ENCODE measurements around the gene AKR1C8. TPM values are rescaled to one million over a fixed set of nuclear protein-coding genes. Genes with fewer than 3 reads are reported as not detected.

Gene AKR1C8
- total RNA-seq, 4 donors from 2014 or later = not detected

- 78 to 81% methylated on average over 3 of the region's 3 CpGs for WGBS, 2 donors
- TF ChIP-seq CTCF (IDR thresholded peaks at IDR 0.05) = no peak
- TF ChIP-seq POLR2A (IDR thresholded peaks at IDR 0.05) = no peak
- TF ChIP-seq EP300 (IDR thresholded peaks at IDR 0.05) = no peak
- no peak for DNase-seq (ENCODE audit: low spot score in 2 of 2)
Observed at GRCh38 chr10:5198386-5198785, 13.4 kb upstream of the AKR1C8 start.

GRCh38 chr10:5196702-5197113 lies 11.8 kb upstream of the AKR1C8 start, which contains the start of gene AKR1C4:
AKR1C4 (plus strand) TSS chr10:5196837; CDS start chr10:5196868, 31 bp downstream.
- no peak for DNase-seq (ENCODE audit: low spot score in 2 of 2)
- no peaks in the 10 kb centered on the region for H3K4me1 ChIP-seq
- no peaks in the 10 kb centered on the region for H3K36me3 ChIP-seq
- peaks cover 0 to 4% (median 0%) of the 10 kb centered on the region in 4 donors for H3K9me3 ChIP-seq
- no peak within 1 kb of the TSS for H3K4me3 ChIP-seq
- WGBS, 2 donors = 59 to 63% methylated on average over 4 of the region's 4 CpGs
- no peak within 1 kb of the TSS for H3K27ac ChIP-seq
- TF ChIP-seq CTCF (IDR thresholded peaks at IDR 0.05) (no peak), POLR2A (IDR thresholded peaks at IDR 0.05) (no peak), EP300 (IDR thresholded peaks at IDR 0.05) (no peak)
- no peaks in the 10 kb centered on the region for H3K27me3 ChIP-seq

More at GRCh38 chr10:5198386-5198785, 13.4 kb upstream of the AKR1C8 start:
- no peaks in the 10 kb centered on the region for H3K27me3 ChIP-seq
- no peaks in the 10 kb centered on the region for H3K4me1 ChIP-seq
- no peaks in the 10 kb centered on the region for H3K36me3 ChIP-seq
- H3K9me3 ChIP-seq = peaks cover 0 to 20% (median 0%) of the 10 kb centered on the region in 4 donors
- no peak overlapping the region for H3K4me3 ChIP-seq
- no peak overlapping the region for H3K27ac ChIP-seq

- Histone ChIP-seq H3K27ac (no peak overlapping the region), H3K4me1 (no peaks in the 10 kb centered on the region), H3K9me3 (no peaks in the 10 kb centered on the region), H3K36me3 (no peaks in the 10 kb centered on the region), H3K4me3 (no peak overlapping the region), H3K27me3 (no peaks in the 10 kb centered on the region)
- no peak for DNase-seq (ENCODE audit: low spot score in 2 of 2)
- WGBS, 2 donors = 83 to 87% methylated on average over 6 of the region's 6 CpGs
- TF ChIP-seq EP300 (IDR thresholded peaks at IDR 0.05) (no peak), POLR2A (IDR thresholded peaks at IDR 0.05) (no peak), CTCF (IDR thresholded peaks at IDR 0.05) (no peak)
Observed at GRCh38 chr10:5195727-5196374, 10.9 kb upstream of the AKR1C8 start.

GRCh38 chr10:5194431-5194830 lies 9.5 kb upstream of the AKR1C8 start:
- H3K4me1 ChIP-seq = no peaks in the 10 kb centered on the region
- H3K4me3 ChIP-seq = no peak overlapping the region
- WGBS, 2 donors = 87 to 91% methylated on average over 3 of the region's 3 CpGs
- DNase-seq (ENCODE audit: low spot score in 2 of 2) = no peak
- H3K27me3 ChIP-seq = no peaks in the 10 kb centered on the region
- TF ChIP-seq POLR2A (IDR thresholded peaks at IDR 0.05) (no peak), CTCF (IDR thresholded peaks at IDR 0.05) (no peak)
- no peaks in the 10 kb centered on the region for H3K36me3 ChIP-seq
- no peaks in the 10 kb centered on the region for H3K9me3 ChIP-seq
- H3K27ac ChIP-seq = no peak overlapping the region

GRCh38 chr10:5188358-5188757 lies 3.4 kb upstream of the AKR1C8 start:
- H3K36me3 ChIP-seq = no peaks in the 10 kb centered on the region
- WGBS, 2 donors = 65 to 67% methylated on average over 2 of the region's 2 CpGs
- H3K27ac ChIP-seq = no peak overlapping the region
- H3K9me3 ChIP-seq = no peaks in the 10 kb centered on the region
- H3K27me3 ChIP-seq = no peaks in the 10 kb centered on the region
- DNase-seq (ENCODE audit: low spot score in 2 of 2) = no peak
- no peak for TF ChIP-seq EP300 (IDR thresholded peaks at IDR 0.05)
- no peak for TF ChIP-seq POLR2A (IDR thresholded peaks at IDR 0.05)
- TF ChIP-seq CTCF (IDR thresholded peaks at IDR 0.05) = no peak
- no peaks in the 10 kb centered on the region for H3K4me1 ChIP-seq
- H3K4me3 ChIP-seq = no peak overlapping the region

Measured in tibial nerve (tissue), 4 donors.